ENCODE results near the gene FIBIN. TPM values are rescaled to one million over a fixed set of nuclear protein-coding genes. Genes with fewer than 3 reads are reported as not detected.
"Not testable (repeated sequence)": the region's sequence is repeated elsewhere in the genome, so short reads cannot be mapped to it uniquely, and the experiment has no call there.

FIBIN gene
- total RNA-seq, 2 donors from 2014 or later = not detected

DNA sequence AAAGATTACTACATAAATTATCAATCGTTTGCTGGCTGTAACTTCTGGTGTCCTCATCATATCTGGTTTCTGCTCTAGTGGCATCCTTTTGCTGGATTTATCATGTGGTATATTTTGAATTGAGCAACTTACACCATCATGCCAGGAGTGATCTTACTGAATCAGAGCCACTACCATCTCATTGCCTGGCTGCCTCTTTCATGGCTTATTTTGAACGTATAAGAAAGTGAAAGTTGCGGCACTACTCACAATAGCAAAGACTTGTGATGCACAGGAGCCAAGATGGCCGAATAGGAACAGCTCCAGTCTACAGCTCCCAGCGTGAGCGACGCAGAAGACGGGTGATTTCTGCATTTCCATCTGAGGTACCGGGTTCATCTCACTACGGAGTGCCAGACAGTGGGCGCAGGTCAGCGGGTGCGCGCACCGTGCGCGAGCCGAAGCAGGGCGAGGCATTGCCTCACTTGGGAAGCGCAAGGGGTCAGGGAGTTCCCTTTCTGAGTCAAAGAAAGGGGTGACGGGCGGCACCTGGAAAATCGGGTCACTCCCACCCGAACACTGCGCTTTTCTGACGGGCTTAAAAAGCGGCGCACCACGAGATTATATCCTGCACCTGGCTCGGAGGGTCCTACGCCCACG lies 28.9 kb upstream of the FIBIN start:
- H3K27ac Mint-ChIP-seq; DNase-seq (ENCODE audit: low spot score in 2 of 2); H3K9me3 Mint-ChIP-seq; H3K36me3 Mint-ChIP-seq; ATAC-seq: not testable (repeated sequence)

DNA sequence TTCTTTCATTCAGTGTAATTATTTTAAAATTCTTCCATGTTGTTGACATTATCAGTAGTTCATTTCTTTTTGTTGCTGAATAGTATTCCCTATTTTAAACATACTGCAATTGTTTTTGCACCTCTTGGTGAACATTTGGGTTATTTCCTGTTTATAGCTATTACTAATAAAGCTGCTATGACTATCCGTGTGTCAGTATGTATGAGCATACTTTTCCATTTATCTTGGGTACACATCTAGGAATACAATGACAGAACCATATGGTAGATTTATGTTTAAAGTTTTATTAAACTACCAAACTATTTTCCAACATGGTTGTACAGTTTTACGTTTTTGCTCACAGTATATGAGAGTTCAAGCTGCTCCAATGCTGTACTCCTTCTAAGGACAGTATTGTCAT lies 22.0 kb upstream of the FIBIN start:
- H3K36me3 Mint-ChIP-seq = no peaks in the 10 kb centered on the region
- H3K9me3 Mint-ChIP-seq = peaks cover 5 to 7% of the 10 kb centered on the region in 2 donors
- ATAC-seq (no peak), DNase-seq (ENCODE audit: low spot score in 2 of 2) (no peak)
- no peak overlapping the region for H3K27ac Mint-ChIP-seq

DNA sequence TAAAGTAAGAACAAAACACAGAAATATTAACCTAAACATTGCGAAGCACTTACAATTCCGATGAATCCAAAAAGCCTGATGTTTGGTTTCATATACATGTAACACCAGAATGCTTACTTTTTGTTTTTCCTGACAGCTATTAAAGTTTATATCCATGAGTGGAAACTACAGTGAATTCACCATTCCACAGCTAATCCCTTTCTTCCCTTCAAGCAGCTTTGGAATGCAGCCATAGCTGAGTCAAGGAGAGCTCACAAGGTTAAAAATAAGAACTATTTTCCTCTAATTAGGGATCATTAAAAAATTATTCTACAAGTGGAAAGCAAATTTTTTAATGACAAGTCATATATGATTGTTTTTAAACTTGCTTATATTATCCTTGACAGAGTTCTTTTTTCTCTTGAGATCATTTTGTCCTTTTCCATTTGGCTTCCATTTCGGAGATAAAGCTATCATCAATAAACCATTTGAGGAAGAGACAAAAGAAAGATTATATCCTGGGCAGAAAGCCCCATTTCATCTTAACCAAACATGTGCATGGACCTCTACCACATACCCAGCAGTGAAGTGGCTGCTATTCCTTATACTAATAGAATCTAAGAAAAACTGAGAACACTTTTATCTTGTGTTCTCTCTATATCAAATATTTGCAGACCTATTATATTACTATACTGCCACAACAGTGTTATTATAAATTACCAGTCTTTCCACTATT lies 19.7 kb upstream of the FIBIN start:
- Mint-ChIP-seq H3K36me3 (peaks cover 0 to 4% of the 10 kb centered on the region in 2 donors), H3K9me3 (peaks cover 8 to 10% of the 10 kb centered on the region in 2 donors), H3K27ac (no peak overlapping the region)
- ATAC-seq = no peak
- DNase-seq (ENCODE audit: low spot score in 2 of 2) = no peak

DNA sequence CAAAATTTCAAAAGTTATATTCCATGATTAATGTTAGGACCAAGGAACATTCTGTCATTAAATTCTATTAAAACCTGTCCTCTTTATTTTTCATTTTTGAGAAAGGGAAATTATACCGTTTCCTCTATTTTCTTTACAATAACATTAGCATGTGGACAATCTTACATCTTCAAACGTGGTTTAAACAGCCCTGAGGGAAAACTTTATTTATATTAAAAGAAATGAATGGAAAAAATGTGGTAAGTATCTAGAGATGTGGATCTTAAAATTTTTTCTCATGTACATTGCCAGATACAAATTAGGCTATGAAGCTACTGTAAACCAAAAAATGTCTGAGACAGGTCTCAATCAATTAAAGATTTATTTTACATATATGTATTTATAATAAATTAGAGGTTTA lies 18.9 kb upstream of the FIBIN start:
- no peak for DNase-seq (ENCODE audit: low spot score in 2 of 2)
- Mint-ChIP-seq H3K27ac (no peak overlapping the region), H3K36me3 (peaks cover 0 to 4% of the 10 kb centered on the region in 2 donors), H3K9me3 (peaks cover 8 to 11% of the 10 kb centered on the region in 2 donors)
- ATAC-seq = no peak

DNA sequence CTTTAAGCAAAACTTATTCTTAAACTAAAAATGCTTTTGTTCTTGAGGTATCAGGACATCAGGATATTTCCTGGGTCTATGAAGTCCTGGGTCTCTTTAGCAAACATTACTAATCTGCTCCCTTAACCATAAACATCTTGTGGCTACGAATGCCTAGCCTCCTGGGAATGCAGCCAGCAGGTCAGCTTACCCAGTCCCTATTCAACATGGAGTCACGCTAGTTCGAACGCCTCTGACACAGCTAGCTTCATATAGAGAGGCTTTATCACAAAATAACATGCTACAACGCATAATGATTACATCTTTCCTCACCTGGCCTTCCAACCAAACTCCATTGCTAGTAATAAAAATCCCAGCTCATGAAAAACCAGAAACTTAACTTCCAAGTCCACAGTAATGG lies 17.5 kb upstream of the FIBIN start:
- H3K9me3 Mint-ChIP-seq = peaks cover 15 to 17% of the 10 kb centered on the region in 2 donors
- ATAC-seq = no peak
- H3K36me3 Mint-ChIP-seq = peaks cover 0 to 4% of the 10 kb centered on the region in 2 donors
- no peak for DNase-seq (ENCODE audit: low spot score in 2 of 2)
- H3K27ac Mint-ChIP-seq = no peak overlapping the region

DNA sequence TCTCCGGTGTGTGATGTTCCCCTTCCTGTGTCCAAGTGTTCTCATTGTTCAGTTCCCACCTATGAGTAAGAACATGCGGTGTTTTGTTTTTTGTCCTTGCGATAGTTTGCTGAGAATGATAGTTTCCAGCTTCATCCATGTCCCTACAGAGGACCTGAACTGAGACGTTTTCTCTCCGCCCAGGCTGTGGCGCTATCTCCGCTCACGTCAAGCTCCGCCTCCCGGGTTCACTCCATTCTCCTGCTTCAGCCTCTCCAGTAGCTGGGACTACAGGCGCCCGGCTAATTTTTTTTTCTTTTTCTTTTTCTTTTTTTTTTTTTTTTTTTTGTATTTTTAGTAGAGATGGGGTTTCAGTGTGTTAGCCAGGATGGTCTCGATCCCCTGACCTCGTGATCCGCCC lies 16.7 kb upstream of the FIBIN start:
- not testable (repeated sequence) for H3K27ac Mint-ChIP-seq; ATAC-seq; H3K36me3 Mint-ChIP-seq; DNase-seq (ENCODE audit: low spot score in 2 of 2)
- H3K9me3 Mint-ChIP-seq = peaks cover 20 to 24% of the 10 kb centered on the region in 2 donors

DNA sequence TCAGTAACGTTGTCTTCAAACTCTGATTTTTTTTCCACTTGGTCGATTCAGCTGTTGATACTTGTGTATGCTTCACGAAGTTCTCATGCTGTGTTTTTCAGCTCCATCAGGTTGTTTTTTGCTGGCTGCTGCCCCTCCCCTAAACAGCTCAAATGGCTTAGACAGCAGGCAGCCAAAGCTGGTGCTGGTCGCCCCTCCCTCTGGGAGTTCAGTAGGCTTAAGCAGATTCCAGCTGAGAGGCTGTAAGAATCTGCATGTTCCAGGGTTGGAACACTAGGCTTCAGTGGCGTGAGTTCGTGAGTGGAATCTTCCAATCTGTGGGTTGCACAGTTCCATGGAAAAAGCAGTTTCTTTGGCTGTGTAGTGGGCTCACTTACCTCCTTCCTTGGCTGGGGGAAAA lies 10.3 kb upstream of the FIBIN start:
- peaks cover 25 to 35% of the 10 kb centered on the region in 2 donors for H3K9me3 Mint-ChIP-seq
- no peak overlapping the region for H3K27ac Mint-ChIP-seq
- no peak for DNase-seq (ENCODE audit: low spot score in 2 of 2)
- ATAC-seq = no peak
- H3K36me3 Mint-ChIP-seq = peaks cover 0 to 17% of the 10 kb centered on the region in 2 donors

DNA sequence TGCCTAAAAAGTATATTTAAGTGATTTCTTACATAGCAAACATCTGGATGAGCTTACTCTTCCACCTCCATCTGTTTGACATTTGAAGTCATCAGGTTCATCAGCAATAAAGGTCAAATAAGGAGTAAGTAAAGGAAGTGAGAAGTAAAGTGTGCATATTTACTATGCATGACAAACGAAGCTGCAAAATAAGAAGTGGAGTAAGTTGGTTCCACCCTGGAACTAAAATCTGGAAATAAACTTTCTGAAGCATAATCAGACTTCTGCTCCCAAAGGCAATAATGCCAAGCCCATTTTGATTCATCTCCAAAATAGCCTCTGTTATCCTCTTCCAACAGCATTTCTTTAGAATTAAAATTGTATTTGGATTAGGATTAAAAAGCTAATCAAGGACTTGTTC lies 8.4 kb upstream of the FIBIN start:
- H3K27ac Mint-ChIP-seq = no peak overlapping the region
- no peak for DNase-seq (ENCODE audit: low spot score in 2 of 2)
- peaks cover 25 to 32% of the 10 kb centered on the region in 2 donors for H3K9me3 Mint-ChIP-seq
- ATAC-seq = no peak
- H3K36me3 Mint-ChIP-seq = peaks cover 0 to 13% of the 10 kb centered on the region in 2 donors

DNA sequence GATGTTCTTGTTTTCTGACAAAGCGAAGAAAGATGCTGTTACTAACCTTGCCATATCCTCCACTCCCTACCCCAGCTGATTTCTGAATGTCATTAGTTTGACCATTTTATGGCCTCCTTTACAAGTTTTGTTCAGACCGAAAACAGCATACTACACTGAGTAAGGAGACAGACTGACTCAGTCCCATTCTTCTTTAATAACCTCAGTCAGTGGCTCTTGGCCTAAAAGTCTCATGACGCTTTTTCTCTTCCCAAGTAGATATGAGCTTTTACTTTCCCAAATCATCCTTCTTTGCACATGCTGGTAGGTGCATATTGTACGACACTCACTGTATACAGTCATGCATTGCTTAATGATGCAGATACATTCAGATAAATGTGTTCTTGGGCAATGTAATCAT lies 8.0 kb upstream of the FIBIN start:
- Mint-ChIP-seq H3K9me3 (peaks cover 20 to 30% of the 10 kb centered on the region in 2 donors), H3K36me3 (peaks cover 0 to 13% of the 10 kb centered on the region in 2 donors), H3K27ac (no peak overlapping the region)
- DNase-seq (ENCODE audit: low spot score in 2 of 2) = no peak
- ATAC-seq = no peak

DNA sequence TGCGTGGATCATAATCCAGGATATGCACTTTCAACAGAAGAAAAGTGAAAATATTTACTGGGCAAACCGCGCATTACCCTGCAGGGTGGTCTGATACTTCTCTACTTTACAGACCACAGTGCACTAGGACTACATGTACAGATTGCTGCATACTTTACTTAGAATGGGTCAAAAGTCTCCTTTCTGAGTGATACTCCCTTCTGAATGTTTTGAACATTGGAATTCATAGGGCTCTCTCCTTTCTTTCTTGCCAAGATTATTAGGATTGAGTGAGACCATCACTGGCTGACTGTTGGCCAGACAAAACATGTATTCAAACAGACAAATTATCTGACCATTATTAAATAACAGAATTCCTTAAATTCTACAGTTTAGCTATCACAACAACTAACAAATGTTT lies 6.6 kb upstream of the FIBIN start:
- no peak overlapping the region for H3K27ac Mint-ChIP-seq
- peaks cover 0 to 13% of the 10 kb centered on the region in 2 donors for H3K36me3 Mint-ChIP-seq

DNA sequence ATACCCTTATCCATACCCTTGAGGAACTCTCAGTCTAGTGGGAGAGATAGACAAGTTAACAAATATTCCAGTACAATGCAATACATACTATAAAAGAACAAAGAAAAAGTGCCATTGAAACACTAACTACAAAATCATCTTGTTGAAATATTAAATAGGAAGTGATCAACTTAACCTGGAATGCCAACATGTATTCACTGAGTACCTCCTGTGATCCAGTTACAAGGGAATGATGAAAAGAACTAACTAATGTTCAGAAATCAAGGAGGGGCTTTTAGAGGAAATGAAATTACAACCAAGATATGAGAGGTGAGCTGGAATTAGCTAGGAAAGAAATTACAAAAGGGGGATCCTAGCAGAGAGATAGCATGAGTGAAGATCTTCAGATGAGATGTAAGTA lies 6.2 kb upstream of the FIBIN start:
- no peak overlapping the region for H3K27ac Mint-ChIP-seq
- H3K9me3 Mint-ChIP-seq = peaks cover 9 to 22% of the 10 kb centered on the region in 2 donors

More for the DNA sequence above, 6.6 kb upstream of the FIBIN start:
- ATAC-seq = no peak
- no peak for DNase-seq (ENCODE audit: low spot score in 2 of 2)
- H3K9me3 Mint-ChIP-seq = peaks cover 9 to 25% of the 10 kb centered on the region in 2 donors

DNA sequence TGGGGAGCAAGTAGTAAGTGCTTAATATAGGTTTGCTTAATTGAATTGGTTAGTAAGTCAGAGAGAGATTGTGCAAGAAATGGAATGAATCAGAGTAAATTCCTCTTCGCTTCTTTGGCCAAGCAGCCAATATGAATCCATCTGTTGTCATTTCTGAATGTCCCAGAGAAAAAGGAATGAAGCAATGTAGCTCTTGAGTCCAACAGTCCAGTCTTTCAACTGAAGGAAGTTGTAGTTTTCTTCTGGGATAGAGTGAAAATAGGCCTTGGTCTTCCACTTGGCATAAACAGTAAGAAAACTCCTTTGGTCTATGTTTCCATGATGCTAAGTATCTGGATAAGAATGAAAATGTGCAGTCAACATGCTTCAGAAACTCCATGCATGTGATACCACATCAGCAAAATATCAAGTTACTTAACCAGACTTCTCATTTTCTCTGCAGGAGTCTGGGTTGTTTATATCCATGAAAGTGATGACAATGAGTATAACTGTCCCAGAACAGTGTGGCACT lies 1.8 kb upstream of the FIBIN start:
- ATAC-seq (no peak), DNase-seq (ENCODE audit: low spot score in 2 of 2) (no peak)
- peaks cover 0 to 10% of the 10 kb centered on the region in 2 donors for H3K9me3 Mint-ChIP-seq
- no peak overlapping the region for H3K27ac Mint-ChIP-seq
- no peaks in the 10 kb centered on the region for H3K36me3 Mint-ChIP-seq

More for the DNA sequence above, 6.2 kb upstream of the FIBIN start:
- peaks cover 0 to 13% of the 10 kb centered on the region in 2 donors for H3K36me3 Mint-ChIP-seq
- DNase-seq (ENCODE audit: low spot score in 2 of 2) (no peak), ATAC-seq (no peak)

DNA sequence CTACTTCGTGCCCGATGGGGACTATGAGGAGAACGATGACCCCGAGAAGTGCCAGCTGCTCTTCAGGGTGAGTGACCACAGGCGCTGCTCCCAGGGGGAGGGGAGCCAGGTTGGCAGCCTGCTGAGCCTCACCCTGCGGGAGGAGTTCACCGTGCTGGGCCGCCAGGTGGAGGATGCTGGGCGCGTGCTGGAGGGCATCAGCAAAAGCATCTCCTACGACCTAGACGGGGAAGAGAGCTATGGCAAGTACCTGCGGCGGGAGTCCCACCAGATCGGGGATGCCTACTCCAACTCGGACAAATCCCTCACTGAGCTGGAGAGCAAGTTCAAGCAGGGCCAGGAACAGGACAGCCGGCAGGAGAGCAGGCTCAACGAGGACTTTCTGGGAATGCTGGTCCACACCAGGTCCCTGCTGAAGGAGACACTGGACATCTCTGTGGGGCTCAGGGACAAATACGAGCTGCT lies 751 bp downstream of the FIBIN start:
- ATAC-seq = no peak
- Mint-ChIP-seq H3K36me3 (no peaks in the 10 kb centered on the region), H3K27ac (no peak overlapping the region), H3K9me3 (peaks cover 0 to 4% of the 10 kb centered on the region in 2 donors)
- DNase-seq (ENCODE audit: low spot score in 2 of 2) = no peak

DNA sequence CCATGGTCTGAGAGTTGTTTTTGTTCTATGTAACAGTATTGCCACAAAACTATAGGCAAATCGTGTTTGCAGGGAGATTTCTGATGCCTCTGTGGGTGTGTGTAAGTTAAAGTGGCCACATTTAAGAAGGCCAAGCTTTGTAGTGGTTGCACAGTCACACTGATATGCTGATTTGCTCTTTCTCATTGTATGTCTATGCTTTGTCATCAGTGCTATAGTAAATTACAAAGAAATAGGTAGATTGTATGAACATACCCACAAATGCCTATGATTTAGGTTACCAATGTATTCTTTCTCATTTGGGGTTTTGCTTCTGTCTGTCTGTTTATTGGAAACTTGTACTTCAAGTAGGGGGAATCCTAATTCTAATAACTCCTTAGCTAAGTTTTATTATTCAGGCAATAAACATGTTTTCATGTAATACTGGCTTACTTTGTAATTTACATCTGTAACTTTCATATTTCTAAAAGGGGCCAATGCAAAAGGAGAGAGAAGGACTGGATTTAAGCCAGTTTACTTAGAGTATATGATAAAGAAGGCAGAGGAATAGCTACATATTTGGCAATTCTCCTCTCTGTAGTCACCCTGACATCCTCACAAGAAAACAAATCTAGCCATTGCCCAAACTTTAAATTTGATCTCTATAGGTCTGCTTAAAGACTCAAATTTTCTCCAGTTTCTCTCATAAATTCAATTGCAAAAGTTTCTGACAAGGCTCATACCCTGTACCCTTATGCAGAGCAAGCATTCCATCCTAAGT lies 2.0 kb downstream of the FIBIN start:
- no peak for ATAC-seq
- no peak for DNase-seq (ENCODE audit: low spot score in 2 of 2)
- Mint-ChIP-seq H3K9me3 (peaks cover 0 to 3% of the 10 kb centered on the region in 2 donors), H3K27ac (no peak overlapping the region), H3K36me3 (no peaks in the 10 kb centered on the region)

DNA sequence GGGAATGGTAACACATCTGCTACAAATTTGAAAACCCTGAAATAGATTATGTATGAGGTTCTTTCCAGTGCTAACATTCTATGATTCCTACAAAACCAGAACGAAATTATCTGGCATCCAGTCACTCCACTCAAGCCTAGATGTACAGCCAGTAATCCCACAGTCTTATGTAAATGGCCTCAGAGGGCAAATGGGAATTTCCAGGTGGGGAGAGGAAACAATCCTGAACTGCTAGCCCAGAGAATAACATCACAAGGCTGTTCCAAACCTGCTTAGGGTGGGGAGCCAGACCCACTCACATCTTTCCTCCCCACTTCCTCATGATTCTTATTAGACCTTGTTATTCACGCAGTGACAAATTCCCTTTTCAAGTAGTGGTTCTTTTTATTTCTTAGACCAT lies 3.5 kb downstream of the FIBIN start:
- ATAC-seq (no peak), DNase-seq (ENCODE audit: low spot score in 2 of 2) (no peak)
- Mint-ChIP-seq H3K27ac (no peak overlapping the region), H3K36me3 (no peaks in the 10 kb centered on the region), H3K9me3 (peaks cover 0 to 5% of the 10 kb centered on the region in 2 donors)

DNA sequence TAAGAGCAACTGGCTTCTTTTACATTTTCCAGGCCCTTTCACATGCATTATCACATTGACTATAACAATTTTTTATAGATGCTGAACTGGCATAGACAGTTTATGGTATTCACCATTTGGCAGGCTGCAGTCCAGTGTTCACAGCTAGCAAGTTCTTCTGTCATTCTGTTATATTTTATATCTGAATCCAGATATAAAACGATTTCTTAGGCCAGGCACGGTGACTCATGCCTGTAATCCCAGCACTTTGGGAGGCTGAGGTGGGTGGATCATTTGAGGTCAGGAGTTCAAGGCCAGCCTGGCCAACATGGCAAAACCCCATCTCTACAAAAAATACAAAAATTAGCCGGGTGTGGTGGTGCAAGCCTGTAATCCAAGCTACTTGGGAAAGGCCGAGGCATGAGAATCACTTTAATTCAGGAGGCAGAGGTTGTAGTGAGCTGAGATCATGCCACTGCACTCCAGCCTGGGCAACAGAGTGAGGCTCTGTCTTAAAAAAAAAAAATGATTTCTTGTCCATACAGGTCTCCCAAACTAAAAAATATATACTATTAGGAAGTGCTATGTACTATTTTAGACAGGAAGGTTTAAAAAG lies 7.3 kb downstream of the FIBIN start:
- not testable (repeated sequence) for H3K36me3 Mint-ChIP-seq; H3K9me3 Mint-ChIP-seq; DNase-seq (ENCODE audit: low spot score in 2 of 2); ATAC-seq; H3K27ac Mint-ChIP-seq

Data from activated naive CD4-positive, alpha-beta T cell treated with anti-CD3 and anti-CD28 coated beads, Interleukin-2, amount 50 U/mL, for 72 hours (primary cell).